Activated CD4-positive, CD25-positive, alpha-beta regulatory T cell treated with anti-CD3 and anti-CD28 coated beads, Interleukin-2, amount 50 U/mL, for 24 hours (primary cell): Measurements from ENCODE around the gene XBP1.
"Not testable (repeated sequence)": the region's sequence is repeated elsewhere in the genome, so short reads cannot be mapped to it uniquely, and the experiment has no call there.

ENCODE experiments used
- ATAC-seq, 2 donors: fragments of 150-1000 bp; cut with Tn5 transposase; one replicate each; pipeline ENCODE4 v1.10.0; 2021; ENCODE audit warnings: mild to moderate bottlenecking in 1 of 2, moderate library complexity in 1 of 2

Gene XBP1

DNA sequence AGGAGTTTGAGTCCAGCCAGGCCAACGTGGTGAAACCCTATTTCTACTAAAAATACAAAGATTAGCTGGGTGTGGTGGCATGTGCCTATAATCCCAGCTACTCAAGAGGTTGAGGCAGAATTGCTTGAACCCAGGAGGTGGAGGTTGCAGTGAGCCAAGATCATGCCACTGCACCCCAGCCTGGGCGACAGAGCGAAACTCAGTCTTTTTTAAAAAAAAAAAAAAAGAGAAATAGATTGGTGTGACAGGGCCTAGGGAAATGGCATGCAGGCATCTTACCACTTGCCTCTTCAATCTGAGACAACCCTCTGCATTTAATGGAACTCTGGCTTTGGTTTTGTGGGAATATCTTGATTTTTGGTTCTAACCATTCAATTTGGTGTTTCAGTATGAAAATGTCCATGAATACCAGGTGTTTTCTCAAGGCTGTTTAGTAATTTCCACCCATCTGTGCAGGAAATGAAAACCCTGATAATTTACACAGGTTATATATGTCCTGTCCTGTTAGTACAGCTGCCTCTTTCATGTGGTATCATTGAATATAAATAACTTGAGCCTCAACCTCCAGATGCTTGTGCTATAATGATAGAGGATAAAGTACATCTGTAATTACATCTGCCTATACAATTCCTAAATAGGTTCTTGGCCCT is 8.4 kb downstream of the XBP1 start:
- ATAC-seq = no peak

DNA sequence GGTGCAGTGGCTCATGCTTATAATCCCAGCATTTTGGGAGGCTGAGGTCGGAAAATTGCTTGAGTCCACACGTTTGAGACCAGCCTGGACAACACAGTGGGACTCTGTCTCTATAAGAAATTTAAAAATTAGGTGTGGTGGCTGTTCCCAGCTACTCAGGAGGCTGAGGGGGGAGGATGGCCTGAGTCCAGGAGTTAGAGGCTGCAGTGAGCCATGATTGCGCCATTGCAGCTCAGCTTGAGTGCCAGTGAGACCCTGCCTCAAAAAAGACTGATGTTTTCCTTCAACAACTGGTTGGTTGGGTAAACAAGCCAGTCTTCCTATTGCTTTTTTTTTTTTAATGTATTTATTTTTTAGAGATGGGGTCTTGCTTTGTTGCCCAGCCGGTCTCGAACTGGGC is 9.2 kb downstream of the XBP1 start:
- no peak for ATAC-seq

DNA sequence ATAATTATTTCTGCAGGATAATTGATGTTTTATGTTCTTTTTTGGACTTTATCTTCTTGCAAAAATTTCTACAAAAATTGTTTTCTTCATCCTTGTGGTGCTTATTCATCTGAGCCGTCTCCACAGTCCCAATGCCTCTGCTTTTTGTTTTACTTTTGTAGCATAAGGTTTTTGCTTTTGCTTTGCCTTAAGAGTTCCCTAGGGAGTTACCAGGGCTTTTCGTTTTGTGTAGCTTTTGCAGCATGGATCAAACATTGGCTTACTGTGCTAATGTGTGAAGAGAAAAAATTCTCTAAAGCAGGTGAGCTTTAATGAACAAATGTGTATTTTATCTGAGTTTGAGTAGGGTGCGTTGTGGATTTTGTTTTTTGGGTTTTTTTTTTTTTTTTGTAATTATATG is 11.8 kb downstream of the XBP1 start:
- ATAC-seq = no peak

DNA sequence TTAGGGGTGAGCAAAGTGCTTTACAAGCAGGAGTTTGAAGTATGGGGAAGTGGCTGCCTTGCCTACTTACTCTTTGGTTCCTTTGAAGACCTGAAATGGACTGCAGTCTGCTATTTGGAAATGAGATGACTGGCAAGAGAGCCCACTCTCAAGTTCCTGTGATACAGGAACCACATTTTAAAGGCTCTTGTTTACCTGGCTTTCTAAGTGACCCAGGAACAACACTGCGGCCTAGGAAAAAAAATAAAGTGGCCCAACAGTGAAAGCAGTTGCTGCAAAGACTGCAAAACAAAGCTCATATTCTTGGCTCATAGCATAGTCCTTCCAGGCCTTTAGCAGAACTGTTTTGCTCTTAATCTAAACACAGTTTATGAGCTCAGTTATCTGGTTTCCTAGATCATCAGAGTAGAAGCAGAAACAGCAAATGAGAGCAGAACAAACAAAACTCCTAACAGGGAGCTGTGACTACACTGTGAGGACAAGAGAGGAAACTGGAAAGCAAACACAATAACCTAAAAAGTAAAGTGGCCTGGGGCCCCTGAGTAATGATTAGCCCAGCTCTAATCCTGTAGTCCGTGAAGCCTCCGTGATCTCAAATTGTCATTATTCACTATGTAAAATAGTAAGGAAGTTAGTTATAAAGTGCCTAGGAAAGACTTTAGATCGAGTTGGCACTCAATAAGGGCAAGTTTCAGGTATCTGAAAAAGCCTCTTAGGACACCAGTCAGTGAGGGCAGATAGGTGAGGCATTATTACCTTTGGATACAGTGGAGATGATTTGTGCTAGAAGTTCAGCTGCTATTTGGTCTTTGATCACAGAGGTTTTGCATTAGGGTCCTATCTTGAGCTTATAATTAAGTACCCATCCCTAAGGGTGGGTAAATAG is 16.3 kb downstream of the XBP1 start:
- ATAC-seq = no peak

DNA sequence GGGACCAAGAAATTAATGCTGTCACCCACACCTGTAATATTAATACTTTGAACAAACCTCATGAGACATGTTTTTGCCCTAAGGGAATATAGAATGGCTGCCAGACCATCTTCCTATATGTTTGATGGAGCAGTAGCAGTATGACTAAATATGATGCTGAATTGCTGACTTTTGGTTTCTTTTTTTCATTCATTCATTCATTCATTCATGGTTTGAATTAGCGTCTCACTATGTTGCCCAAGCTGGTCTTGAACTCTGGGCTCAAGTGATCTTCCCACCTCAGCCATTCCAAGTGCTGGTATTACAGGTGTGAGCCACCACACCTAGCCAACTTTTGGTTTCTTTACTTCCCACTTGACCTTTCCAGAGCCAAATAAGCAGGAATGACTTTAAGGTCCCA is 20.1 kb downstream of the XBP1 start:
- no peak for ATAC-seq

DNA sequence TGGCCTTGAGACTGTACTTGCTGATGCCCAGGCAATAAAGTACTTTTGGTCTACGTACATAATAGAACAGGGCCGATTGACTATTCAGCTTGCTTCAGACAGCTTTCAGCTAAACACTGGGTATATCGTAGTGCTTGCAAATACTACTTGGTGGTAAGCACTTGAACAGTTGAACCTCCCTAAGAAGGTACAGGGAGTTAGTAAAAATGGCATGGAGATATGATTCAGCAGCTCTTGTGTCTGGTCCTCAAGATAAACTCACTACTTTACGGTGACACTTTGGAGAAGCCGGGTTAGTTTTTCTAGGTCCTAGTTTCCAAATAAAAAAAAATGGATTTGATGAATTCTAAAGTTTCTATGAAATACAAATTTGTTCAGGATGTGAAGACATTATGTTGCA is 20.5 kb downstream of the XBP1 start:
- no peak for ATAC-seq

DNA sequence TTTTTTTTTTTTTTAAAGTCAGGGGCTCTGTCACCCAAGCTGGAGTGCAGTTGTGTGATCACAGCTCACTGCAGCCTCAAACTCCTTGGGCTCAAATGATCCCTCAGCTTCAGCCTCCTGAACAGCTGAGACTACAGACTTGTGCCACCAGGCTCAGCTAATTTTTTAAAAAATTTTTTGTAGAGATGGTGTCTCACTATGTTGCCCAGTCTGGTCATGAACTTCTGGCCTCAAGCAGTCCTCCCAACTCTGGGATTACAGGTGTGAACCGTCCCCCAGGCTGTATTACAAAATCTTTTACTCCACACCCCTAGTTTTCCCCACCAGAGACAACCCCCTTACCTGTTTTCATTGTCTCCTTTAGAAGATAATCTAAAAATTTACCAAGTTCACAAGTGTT is 26.0 kb downstream of the XBP1 start:
- no peak for ATAC-seq

DNA sequence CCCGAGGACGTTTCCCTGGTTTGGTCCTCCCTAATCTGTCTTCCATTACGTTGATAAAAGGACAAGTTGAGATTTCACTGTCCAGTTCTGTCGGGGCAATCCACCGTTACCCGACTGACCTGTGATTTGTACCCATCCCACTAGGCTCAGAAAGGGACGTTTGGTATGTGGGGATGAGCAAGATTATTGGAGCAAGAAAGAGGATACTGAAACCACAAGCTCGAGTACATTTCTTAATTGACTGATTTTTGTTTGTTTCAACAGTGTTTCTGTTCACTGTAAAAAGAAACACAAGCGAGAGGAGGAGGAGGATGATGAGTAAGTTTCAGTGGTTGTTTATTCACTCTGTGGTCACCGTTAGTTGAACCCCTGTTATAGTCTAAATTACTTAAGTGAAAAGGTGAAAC is 26.9 kb downstream of the XBP1 start:
- ATAC-seq = peak; percentile 69 to 71

DNA sequence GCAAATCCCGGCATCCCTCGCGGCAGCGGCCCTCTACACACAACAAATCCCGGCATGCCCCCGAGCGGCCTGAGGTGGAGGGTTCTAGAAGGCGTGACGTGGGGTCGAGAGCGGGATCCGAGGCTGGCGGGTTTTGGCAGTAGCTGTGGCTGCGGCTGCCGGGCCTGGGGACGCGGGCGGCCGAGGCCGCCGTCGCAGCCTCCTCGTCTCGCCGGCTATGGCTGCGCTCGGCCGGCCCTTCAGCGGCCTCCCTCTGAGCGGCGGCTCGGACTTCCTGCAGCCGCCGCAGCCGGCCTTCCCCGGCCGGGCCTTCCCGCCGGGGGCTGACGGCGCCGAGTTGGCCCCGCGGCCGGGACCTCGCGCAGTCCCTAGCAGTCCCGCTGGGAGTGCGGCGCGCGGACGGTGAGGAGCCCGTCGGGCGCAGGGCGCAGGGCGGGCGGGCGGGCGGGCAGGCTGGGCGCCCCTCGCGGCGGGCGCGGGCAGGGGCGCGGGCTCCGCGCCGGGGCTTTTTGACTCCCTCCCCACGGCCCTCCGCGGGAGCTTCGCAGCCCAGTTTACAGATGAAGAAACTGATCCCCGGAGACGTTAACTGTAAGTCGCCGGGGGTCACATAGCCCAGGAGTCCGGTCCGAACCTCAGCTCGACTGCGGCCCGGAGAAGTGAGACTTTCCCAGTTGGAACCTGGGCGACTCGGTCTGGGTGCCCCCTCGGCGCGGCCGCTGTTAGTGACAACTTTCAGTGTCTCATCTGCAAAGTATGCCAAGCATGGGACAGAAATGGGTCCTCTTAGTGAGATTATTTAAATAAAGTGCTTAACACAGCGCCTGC is 27.5 kb downstream of the XBP1 start, which contains the start of gene CCDC117:
TSS of gene CCDC117 (plus strand) at position 63 of the 828 bp plus-strand sequence. CDS start at position 218, 155 bp downstream.
- ATAC-seq = peak; percentile 89 to 90

DNA sequence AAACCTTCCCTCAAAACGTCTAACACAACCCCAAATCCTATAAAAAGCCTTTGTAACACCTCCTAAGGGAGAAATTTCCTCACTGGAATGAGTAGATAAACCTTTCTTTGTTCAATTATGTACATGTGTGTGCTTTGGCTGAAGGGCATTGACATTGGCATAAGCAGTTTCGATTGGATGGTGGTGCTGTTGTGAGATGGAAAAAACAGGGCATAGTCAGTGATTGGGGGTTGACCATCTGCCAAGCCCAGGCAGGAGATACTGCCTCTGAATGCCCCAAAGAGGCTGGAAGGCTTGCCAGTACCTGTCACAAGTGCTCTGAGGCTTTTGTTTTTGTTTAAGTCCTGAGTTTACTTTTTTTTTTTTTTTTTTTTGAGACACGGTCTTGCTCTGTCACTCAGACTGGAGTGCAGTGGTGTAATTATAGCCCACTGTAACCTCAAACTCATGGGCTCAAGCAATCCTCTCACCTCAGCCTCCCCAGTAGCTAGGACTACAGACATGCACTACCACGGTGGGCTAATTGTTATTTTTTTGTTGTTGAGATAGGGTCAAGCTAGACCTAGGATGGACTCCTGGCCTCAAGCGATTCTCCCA is 29.1 kb downstream of the XBP1 start:
- no peak for ATAC-seq

DNA sequence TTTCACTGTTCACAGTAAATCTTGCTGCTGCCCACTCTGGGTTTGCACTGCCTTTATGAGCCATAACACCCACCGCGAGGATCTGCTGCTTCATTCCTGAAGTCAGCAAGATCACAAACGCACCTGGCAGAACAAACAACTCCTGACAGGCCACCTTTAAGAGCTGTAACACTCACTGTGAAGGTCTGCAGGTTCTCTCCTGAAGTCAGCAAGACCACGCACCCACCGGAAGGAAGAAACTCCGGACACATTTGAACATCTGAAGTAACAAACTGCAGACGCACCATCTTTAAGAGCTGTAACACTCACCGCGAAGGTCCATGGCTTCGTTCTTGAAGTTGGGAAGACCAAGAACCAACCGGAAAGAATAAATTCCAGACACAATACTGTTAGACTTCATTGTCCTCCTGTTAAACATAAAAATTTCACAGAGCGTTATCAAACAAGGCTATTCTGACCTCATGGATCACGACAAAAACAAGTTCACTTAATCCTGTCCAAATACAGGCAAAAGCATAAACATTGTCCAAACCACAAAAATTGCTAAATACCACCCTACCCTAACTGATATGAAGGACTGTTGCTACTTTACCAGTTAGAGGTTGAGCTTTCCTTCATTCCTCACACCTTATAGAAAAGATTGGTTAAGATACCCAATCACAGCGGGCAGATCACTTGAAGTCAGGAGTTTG is 30.8 kb downstream of the XBP1 start:
- no peak for ATAC-seq

DNA sequence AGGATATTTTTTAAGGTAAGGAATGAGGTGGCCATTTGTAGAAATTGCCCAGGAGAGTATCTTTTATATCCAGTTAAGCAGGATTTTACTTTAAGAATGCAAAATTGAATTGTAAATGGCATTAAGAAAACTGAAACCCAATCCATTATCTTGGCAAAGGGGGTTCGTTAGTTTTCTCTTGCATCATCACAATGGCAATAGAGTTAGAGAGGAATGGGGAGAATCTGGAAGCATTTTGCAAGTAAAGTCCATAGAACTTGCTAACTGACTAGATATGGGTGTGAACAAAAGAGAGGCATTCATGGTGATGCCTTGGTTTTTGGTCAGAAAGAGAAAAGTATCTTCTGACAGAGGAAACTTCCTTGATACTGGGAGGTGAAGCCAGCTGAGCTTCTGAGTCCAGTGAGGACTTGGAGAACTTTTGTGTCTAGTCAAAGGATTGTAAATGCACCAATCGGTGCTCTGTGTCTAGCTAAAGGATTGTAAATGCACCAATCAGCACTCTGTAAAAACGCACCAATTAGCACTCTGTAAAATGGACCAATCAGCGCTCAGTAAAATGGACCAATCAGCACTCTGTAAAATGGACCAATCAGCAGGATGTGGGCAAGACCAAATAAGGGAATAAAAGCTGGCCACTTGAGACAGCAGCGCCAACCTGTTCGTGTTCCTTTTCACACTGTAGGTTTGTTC is 31.5 kb downstream of the XBP1 start:
- ATAC-seq = no peak

DNA sequence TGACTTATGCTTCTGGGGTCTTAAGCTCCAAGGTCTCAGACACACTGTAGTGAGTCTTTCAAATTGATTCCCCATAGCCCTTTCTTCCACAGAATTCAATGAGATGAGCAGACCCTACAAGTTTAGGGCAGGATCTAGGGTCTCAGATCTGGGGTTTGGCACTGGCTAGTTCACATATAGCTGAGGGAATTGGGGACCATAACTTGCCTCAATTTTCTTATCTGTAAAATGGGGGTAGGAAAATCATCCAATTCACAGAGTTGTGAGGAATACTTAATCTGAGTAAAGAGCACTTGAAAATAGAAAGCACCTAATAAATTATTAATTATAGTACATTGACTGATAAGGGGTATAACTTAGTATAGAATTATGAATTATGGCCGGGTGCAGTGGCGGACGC is 33.7 kb downstream of the XBP1 start:
- no peak for ATAC-seq

DNA sequence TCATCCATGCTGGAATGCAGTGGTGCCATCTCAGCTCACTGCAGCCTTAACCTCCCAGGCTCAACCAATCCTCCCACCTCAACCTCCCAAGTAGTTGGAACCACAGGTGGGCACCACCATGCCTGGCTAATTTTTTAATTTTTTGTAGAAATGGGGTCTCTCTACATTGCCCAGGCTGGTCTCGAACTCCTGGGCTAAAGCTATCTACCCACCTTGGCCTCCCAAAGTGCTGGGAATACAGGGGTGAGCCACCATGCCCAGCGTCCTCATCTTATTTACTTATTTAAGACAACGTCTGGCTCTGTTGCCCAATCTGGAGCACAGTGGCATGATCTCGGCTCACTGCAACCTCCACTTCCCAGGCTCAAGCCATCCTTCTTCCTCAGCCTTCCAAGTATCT is 38.4 kb downstream of the XBP1 start:
- ATAC-seq = not testable (repeated sequence)

DNA sequence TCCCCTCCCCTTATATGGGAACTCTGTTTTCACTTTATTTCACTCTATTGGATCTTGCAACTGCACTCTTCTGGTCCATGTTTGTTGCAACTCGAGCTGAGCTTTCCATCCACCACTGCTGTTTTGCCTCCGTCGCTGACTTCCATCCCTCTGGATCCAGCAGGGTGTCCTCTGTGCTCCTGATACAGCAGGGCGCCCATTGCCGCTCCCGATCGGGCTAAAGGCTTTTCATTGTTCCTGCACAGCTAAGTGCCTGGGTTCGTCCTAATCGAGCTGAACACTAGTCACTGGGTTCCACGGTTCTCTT is 39.0 kb downstream of the XBP1 start:
- no peak for ATAC-seq

DNA sequence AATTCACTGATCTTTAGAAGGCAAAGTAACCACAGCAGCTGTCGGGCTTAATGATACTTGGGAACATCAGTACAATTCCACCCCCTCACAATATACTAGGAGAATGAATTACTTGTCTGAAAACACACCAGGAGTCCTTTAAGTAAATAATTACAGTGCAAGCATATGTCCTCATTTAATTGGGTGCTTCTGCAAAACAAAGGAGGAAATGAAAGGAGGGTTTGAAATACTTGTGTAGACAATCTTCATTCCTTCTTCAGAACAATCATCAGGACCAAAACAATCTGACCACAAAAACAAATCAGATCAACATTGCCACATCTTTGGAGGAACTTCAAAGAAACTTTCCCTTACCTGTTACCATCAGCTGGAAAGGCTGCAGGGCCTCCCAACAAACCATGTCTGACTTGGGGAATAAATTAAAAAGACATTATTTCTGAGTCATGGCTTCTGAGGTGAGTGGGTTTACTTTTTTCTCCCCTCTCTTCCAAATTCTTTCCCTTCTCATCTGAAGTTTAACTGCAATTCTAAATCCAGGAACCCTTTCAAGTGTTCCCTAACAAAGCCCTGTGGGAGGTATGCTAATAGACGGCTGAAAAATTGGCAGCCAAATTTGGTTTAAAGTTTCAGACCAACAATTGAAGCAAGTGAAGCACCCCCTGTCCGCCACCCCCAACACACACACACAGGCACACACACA is 40.4 kb downstream of the XBP1 start:
- no peak for ATAC-seq

DNA sequence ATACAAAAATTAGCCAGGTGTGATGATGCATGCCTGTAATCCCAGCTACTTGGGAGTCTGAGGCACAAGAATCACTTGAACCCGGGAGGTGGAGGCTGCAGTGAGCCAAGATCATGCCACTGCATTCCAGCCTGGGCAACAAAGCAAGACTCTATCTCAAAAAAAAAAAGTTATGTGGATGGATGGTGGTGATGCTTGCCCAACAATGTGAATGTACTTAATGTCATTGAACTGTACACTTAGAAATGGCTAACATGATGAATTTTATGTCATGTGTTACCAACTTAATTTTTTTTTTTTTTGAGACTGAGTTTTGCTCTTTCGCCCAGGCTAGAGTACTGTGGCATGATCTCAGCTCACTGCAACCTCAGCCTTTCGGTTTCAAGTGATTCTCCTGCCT is 45.9 kb downstream of the XBP1 start:
- not testable (repeated sequence) for ATAC-seq

DNA sequence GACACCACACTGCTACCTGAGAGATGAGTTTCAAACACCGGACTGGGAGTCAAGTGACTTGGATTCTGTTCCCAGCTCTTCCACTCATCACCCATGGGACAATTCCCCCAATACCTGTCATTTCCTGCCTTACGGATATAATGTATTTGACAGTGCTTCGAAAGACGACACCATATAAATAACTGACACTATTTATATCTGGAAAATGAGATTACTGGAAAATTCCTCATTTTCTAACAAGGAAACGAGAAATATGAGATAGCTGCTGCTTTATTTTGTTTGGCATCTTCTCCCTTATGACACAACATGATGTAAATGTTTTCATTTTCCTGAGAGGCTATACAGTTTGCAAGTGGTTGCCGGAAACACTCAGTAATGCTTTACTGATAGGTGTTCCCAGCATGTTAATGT is 49.9 kb downstream of the XBP1 start:
- ATAC-seq = no peak
